Endodermal cell (in vitro differentiated cells): ENCODE results near the gene CCNT1. TPM values are rescaled to one million over a fixed set of nuclear protein-coding genes. Genes with fewer than 3 reads are reported as not detected.

ENCODE experiments used
- DNase-seq: peaks from one replicate; pipeline ENCODE4 v3.0.0-alpha.2; 2017
- H3K27ac ChIP-seq: 2 replicates; pipeline ENCODE4 v1.5.1; 2013; ENCODE audit warnings: mild to moderate bottlenecking, low read depth, low read length, moderate library complexity
- H3K27me3 ChIP-seq: 2 replicates; pipeline ENCODE4 v1.6.1; 2013; ENCODE audit warnings: mild to moderate bottlenecking, low read length, moderate library complexity; ENCODE audit not compliant: insufficient read depth, control insufficient read depth, poor library complexity, severe bottlenecking
- H3K36me3 ChIP-seq: 2 replicates; pipeline ENCODE4 v1.7.0; 2013; ENCODE audit warnings: mild to moderate bottlenecking, low read length, moderate library complexity; ENCODE audit not compliant: control insufficient read depth, insufficient read depth
- H3K4me1 ChIP-seq: one replicate; pipeline ENCODE4 v1.7.0; 2013; ENCODE audit warnings: low read length; ENCODE audit not compliant: control insufficient read depth, insufficient read depth
- H3K4me3 ChIP-seq: 2 replicates; pipeline ENCODE4 v1.5.1; 2013; ENCODE audit warnings: mild to moderate bottlenecking, low read length, moderate library complexity
- H3K9ac ChIP-seq: 2 replicates; pipeline ENCODE4 v1.6.1; 2013; ENCODE audit warnings: mild to moderate bottlenecking, low read length, moderate library complexity; ENCODE audit not compliant: poor library complexity, severe bottlenecking; ENCODE audit errors: extremely low read depth
- H3K9me3 ChIP-seq: 2 replicates; pipeline ENCODE4 v1.6.1; 2013; ENCODE audit warnings: mild to moderate bottlenecking, low read length, moderate library complexity; ENCODE audit not compliant: control insufficient read depth
- H3K27ac Mint-ChIP-seq: 2 replicates; pipeline ENCODE4 v1.8.0; 2020; ENCODE audit warnings: mixed read lengths
- H3K27me3 Mint-ChIP-seq: 2 replicates; pipeline ENCODE4 v1.8.0; 2021; ENCODE audit warnings: mild to moderate bottlenecking, mixed read lengths; ENCODE audit not compliant: insufficient read depth
- H3K36me3 Mint-ChIP-seq: 2 replicates; pipeline ENCODE4 v1.8.0; 2020; ENCODE audit warnings: low read depth, mixed read lengths
- H3K4me1 Mint-ChIP-seq: 2 replicates; pipeline ENCODE4 v1.8.0; 2020; ENCODE audit warnings: mixed read lengths
- H3K4me3 Mint-ChIP-seq: 2 replicates; pipeline ENCODE4 v1.8.0; 2020; ENCODE audit warnings: mild to moderate bottlenecking, moderate library complexity, mixed read lengths
- H3K9me3 Mint-ChIP-seq: 2 replicates; pipeline ENCODE4 v1.8.0; 2020; ENCODE audit warnings: mild to moderate bottlenecking, mixed read lengths
- WGBS, 2 experiments: methylation state at CpG; one replicate each; pipeline versions ENCODE4 v1.1.5 to v1.1.7; 2013; ENCODE audit warnings: missing lambda C conversion rate in 2 of 2, mixed read lengths in 1 of 2; ENCODE audit not compliant: insufficient coverage in 1 of 2, insufficient read length in 1 of 2; 5-methylcytosine and 5-hydroxymethylcytosine counted together
- total RNA-seq, 2 donors: library from RNA; stranded (reverse); fragmentation: NEBNext Ultra II Directional in 1 of 2; extraction: Animal tissue kit (Norgen Biotek cat#: 25700) in 1 of 2; gene quantifications; 2 replicates in 1 of 2; 3 replicates in 1 of 2; pipeline ENCODE4 v1.2.1, GENCODE V29; 2021
- TF ChIP-seq, protein P1 (sequence below): fragments of 200-600 bp; sonication (generic); conservative IDR thresholded peaks from 2 replicates; pipeline ENCODE4 v1.5.0; 2021; ENCODE audit warnings: antibody characterized with exemption, mild to moderate bottlenecking

Gene CCNT1
- total RNA-seq, 2 donors from 2014 or later: 43.0 to 54.0 TPM

DNA sequence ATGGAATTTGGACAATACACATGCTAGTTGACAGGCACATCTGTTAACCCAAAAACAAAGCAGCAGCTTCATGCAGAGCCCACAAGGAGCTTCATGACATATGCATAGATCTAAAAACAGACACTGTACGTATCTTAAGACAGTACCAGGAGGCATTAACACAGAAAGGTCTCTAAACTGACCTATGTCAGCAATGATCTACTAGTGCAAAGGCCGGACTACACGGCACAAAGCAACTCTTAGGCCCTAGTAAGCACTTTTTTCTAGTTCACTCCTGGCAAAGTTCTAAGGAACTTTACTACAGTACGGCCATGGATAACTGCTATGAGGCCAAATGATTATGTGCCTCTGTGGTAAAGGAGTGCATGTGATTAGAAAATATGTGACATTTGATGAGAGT is 26.1 kb downstream of the CCNT1 start:
- H3K9ac ChIP-seq: no peak overlapping the region
- TF ChIP-seq, protein P1, sequence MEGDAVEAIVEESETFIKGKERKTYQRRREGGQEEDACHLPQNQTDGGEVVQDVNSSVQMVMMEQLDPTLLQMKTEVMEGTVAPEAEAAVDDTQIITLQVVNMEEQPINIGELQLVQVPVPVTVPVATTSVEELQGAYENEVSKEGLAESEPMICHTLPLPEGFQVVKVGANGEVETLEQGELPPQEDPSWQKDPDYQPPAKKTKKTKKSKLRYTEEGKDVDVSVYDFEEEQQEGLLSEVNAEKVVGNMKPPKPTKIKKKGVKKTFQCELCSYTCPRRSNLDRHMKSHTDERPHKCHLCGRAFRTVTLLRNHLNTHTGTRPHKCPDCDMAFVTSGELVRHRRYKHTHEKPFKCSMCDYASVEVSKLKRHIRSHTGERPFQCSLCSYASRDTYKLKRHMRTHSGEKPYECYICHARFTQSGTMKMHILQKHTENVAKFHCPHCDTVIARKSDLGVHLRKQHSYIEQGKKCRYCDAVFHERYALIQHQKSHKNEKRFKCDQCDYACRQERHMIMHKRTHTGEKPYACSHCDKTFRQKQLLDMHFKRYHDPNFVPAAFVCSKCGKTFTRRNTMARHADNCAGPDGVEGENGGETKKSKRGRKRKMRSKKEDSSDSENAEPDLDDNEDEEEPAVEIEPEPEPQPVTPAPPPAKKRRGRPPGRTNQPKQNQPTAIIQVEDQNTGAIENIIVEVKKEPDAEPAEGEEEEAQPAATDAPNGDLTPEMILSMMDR: no peak
- Mint-ChIP-seq H3K4me1 (no peaks in the 10 kb centered on the region), H3K9me3 (no peaks in the 10 kb centered on the region), H3K36me3 (peaks cover 56% of the 10 kb centered on the region), H3K4me3 (no peak overlapping the region), H3K27ac (peak overlapping the region; percentile 3), H3K27me3 (no peaks in the 10 kb centered on the region)
- no peaks in the 10 kb centered on the region for H3K9me3 ChIP-seq
- H3K27ac ChIP-seq: no peak overlapping the region
- no peak overlapping the region for H3K4me3 ChIP-seq
- H3K27me3 ChIP-seq: no peaks in the 10 kb centered on the region
- WGBS, 2 experiments: 82 to 94% methylated on average over 4 of the region's 4 CpGs
- no peak for DNase-seq
- H3K36me3 ChIP-seq: peaks cover 84% of the 10 kb centered on the region
- no peaks in the 10 kb centered on the region for H3K4me1 ChIP-seq

DNA sequence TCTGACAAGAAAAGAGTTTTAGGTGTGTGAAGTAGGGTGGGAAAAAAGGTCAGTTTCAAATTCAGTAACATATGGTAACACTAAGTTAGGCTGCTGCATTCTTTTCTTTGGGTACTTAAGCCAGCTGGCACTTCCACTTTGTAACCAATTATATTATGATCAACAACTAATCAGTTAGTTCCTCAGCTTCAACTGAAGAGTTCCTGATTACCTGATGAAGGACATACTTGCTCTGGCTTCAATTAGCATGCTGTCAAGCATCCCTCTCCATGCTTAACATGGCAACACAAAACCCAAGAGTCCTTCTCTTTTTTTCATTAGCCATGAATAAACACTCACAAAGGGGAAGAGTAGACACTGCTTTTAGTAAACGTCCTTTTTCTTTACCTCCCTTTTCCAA is 27.7 kb downstream of the CCNT1 start:
- TF ChIP-seq, protein P1: no peak
- 80 to 83% methylated on average over 1 of the region's 1 CpG for WGBS, 2 experiments
- no peak for DNase-seq

DNA sequence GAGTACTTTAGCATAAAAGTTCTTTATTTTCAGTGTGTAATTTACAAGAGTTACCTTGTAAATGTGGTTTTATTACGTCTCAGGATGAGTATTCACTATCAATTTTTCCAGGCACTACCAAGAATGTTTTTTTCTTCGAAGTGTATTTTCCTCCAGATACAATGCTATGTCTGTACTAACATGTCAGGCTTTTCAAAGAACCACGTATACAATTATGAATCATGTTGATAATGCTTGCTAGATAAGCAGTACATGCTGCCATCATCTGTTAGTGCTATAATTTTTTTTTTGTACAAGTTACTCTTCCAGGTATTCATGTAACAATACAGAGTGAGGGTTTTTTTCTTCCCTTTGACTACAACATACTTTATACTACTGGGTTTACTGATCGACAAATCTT is 28.9 kb downstream of the CCNT1 start:
- Histone ChIP-seq H3K4me3 (no peak overlapping the region), H3K36me3 (peaks cover 55% of the 10 kb centered on the region), H3K27me3 (no peaks in the 10 kb centered on the region), H3K9ac (no peak overlapping the region), H3K9me3 (no peaks in the 10 kb centered on the region), H3K4me1 (no peaks in the 10 kb centered on the region), H3K27ac (no peak overlapping the region)
- H3K36me3 Mint-ChIP-seq: peaks cover 29% of the 10 kb centered on the region
- no peaks in the 10 kb centered on the region for H3K27me3 Mint-ChIP-seq
- H3K27ac Mint-ChIP-seq: no peak overlapping the region
- TF ChIP-seq, protein P1: no peak
- no peak overlapping the region for H3K4me3 Mint-ChIP-seq
- DNase-seq: no peak
- WGBS, 2 experiments: 93 to 100% methylated on average over 4 of the region's 4 CpGs
- H3K9me3 Mint-ChIP-seq: no peaks in the 10 kb centered on the region
- no peaks in the 10 kb centered on the region for H3K4me1 Mint-ChIP-seq

More for the DNA sequence above, 27.7 kb downstream of the CCNT1 start:
- H3K4me3 Mint-ChIP-seq: no peak overlapping the region
- peak overlapping the region; percentile 14 for H3K27ac Mint-ChIP-seq
- Histone ChIP-seq H3K27ac (no peak overlapping the region), H3K9ac (no peak overlapping the region), H3K4me1 (no peaks in the 10 kb centered on the region), H3K4me3 (no peak overlapping the region), H3K36me3 (peaks cover 68% of the 10 kb centered on the region), H3K27me3 (no peaks in the 10 kb centered on the region), H3K9me3 (no peaks in the 10 kb centered on the region)
- H3K4me1 Mint-ChIP-seq: no peaks in the 10 kb centered on the region
- peaks cover 41% of the 10 kb centered on the region for H3K36me3 Mint-ChIP-seq
- no peaks in the 10 kb centered on the region for H3K9me3 Mint-ChIP-seq
- H3K27me3 Mint-ChIP-seq: no peaks in the 10 kb centered on the region
